ENCODE results near the gene PHB1.

DNA sequence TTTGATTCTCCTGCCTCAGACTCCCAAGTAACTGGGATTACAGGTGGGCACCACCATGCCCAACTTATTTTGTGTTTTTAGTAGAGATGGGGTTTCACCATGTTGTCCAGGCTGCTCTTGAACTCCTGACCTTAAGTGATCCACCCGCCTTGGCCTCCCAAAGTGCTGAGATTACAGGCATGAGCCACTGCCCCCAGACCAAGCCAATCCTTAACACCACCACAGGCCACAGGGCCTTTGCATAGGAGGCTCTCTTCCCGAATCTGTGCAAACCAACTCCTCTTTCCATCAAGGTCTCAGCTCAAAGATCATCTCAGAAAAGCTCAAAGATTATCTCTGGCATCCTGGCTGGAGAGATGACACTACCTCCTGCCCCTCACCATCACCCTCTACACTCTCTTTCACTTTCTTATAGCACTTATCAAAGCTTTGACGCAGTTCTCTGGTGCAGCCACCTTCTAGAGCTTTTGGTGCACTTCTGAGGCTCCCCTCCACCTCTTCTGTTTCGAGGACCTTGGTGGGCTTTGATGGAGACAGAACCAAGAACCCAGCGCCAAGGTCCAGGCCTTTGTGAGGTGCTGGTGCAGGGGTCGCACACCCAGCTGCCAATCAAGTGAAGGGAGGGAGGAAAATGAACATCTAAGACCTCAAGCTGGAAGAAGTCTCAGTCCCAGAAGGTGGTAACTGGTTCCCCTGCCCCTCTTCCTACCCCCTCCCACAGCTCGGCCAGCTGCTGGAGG lies 23.2 kb upstream of the PHB1 start:
- TF ChIP-seq, protein P1, sequence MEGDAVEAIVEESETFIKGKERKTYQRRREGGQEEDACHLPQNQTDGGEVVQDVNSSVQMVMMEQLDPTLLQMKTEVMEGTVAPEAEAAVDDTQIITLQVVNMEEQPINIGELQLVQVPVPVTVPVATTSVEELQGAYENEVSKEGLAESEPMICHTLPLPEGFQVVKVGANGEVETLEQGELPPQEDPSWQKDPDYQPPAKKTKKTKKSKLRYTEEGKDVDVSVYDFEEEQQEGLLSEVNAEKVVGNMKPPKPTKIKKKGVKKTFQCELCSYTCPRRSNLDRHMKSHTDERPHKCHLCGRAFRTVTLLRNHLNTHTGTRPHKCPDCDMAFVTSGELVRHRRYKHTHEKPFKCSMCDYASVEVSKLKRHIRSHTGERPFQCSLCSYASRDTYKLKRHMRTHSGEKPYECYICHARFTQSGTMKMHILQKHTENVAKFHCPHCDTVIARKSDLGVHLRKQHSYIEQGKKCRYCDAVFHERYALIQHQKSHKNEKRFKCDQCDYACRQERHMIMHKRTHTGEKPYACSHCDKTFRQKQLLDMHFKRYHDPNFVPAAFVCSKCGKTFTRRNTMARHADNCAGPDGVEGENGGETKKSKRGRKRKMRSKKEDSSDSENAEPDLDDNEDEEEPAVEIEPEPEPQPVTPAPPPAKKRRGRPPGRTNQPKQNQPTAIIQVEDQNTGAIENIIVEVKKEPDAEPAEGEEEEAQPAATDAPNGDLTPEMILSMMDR (IDR thresholded peaks at IDR 0.05), result no peak
- no peak for TF ChIP-seq POLR2A (IDR thresholded peaks at IDR 0.05)
- no peak for TF ChIP-seq EP300 (IDR thresholded peaks at IDR 0.05)

Measured in tibial nerve (tissue), 4 donors.